ENCODE results near the gene ARRB2.

GRCh38 chr17:4678448-4679026 is 31.9 kb upstream of the ARRB2 start:
- no peak for TF ChIP-seq POLR2A (IDR thresholded peaks at IDR 0.05; ENCODE audit: low read length)
- no peak for TF ChIP-seq GATA1 (IDR thresholded peaks at IDR 0.05; ENCODE audit: low read depth, low read length)
